ENCODE results near the gene ANKK1. TPM values are rescaled to one million over a fixed set of nuclear protein-coding genes. Genes with fewer than 3 reads are reported as not detected.

ANKK1 gene
- total RNA-seq: under 1 TPM; 0.07 to 0.15 TPM

- Mint-ChIP-seq H3K27me3 (peaks cover 3% of the 10 kb centered on the region), H3K27ac (no peak within 1 kb of the TSS), H3K9me3 (no peaks in the 10 kb centered on the region), H3K36me3 (peaks cover 2% of the 10 kb centered on the region), H3K4me1 (ENCODE audit: low read depth) (no peaks in the 10 kb centered on the region), H3K4me3 (no peak within 1 kb of the TSS)
- DNase-seq: no peak
- CTCF ChIA-PET: no interaction called here
- intact Hi-C loops (cut with micrococcal nuclease): no loop called here
- POLR2A ChIA-PET: no interaction called here
These were observed at the start of gene ANKK1 for GRCh38 chr11:113387605-113388211. ANKK1 (plus strand) TSS chr11:113387779; CDS start chr11:113387885, 106 bp downstream.

- Mint-ChIP-seq H3K27ac (no peak overlapping the region), H3K4me3 (no peak overlapping the region), H3K27me3 (no peaks in the 10 kb centered on the region), H3K9me3 (no peaks in the 10 kb centered on the region), H3K4me1 (ENCODE audit: low read depth) (no peaks in the 10 kb centered on the region), H3K36me3 (peaks cover 43% of the 10 kb centered on the region)
- POLR2A ChIA-PET: no interaction called here
- DNase-seq: no peak
- CTCF ChIA-PET: no interaction called here
- intact Hi-C loops (cut with micrococcal nuclease): no loop called here
These were observed 48.8 kb upstream of the ANKK1 start for GRCh38 chr11:113338730-113339129.

- intact Hi-C loops (cut with micrococcal nuclease): no loop called here
- DNase-seq: no peak
- Mint-ChIP-seq H3K4me1 (ENCODE audit: low read depth) (no peaks in the 10 kb centered on the region), H3K4me3 (no peak overlapping the region), H3K27ac (no peak overlapping the region), H3K9me3 (no peaks in the 10 kb centered on the region), H3K27me3 (no peaks in the 10 kb centered on the region), H3K36me3 (peaks cover 44% of the 10 kb centered on the region)
- ChIA-PET POLR2A (no interaction called here), CTCF (no interaction called here)
These were observed 47.5 kb upstream of the ANKK1 start for GRCh38 chr11:113339929-113340589.

- Mint-ChIP-seq H3K36me3 (peaks cover 31% of the 10 kb centered on the region), H3K4me3 (no peak overlapping the region), H3K27me3 (no peaks in the 10 kb centered on the region), H3K27ac (no peak overlapping the region), H3K9me3 (no peaks in the 10 kb centered on the region), H3K4me1 (ENCODE audit: low read depth) (no peaks in the 10 kb centered on the region)
- CTCF ChIA-PET: no interaction called here
- DNase-seq: no peak
- intact Hi-C loops (cut with micrococcal nuclease): no loop called here
- POLR2A ChIA-PET: no interaction called here
These were observed 46.0 kb upstream of the ANKK1 start for GRCh38 chr11:113341388-113342165.

- Mint-ChIP-seq H3K4me3 (no peak overlapping the region), H3K27me3 (no peaks in the 10 kb centered on the region), H3K9me3 (no peaks in the 10 kb centered on the region), H3K36me3 (peaks cover 28% of the 10 kb centered on the region), H3K4me1 (ENCODE audit: low read depth) (no peaks in the 10 kb centered on the region), H3K27ac (no peak overlapping the region)
- ChIA-PET CTCF (no interaction called here), POLR2A (no interaction called here)
- DNase-seq: no peak
- intact Hi-C loops (cut with micrococcal nuclease): no loop called here
These were observed 41.6 kb upstream of the ANKK1 start for GRCh38 chr11:113345978-113346377.

GRCh38 chr11:113349528-113349927, 38.1 kb upstream of the ANKK1 start:
- H3K4me1 Mint-ChIP-seq (ENCODE audit: low read depth): no peaks in the 10 kb centered on the region
- peaks cover 9% of the 10 kb centered on the region for H3K9me3 Mint-ChIP-seq
- H3K36me3 Mint-ChIP-seq: peaks cover 41% of the 10 kb centered on the region
- H3K27ac Mint-ChIP-seq: no peak overlapping the region
- no peak overlapping the region for H3K4me3 Mint-ChIP-seq
- POLR2A ChIA-PET: no interaction called here
- no peak for DNase-seq
- intact Hi-C loops (cut with micrococcal nuclease): no loop called here
- CTCF ChIA-PET: no interaction called here
- no peaks in the 10 kb centered on the region for H3K27me3 Mint-ChIP-seq

GRCh38 chr11:113350336-113351067, 37.1 kb upstream of the ANKK1 start:
- H3K27me3 Mint-ChIP-seq: no peaks in the 10 kb centered on the region
- DNase-seq: no peak
- H3K36me3 Mint-ChIP-seq: peaks cover 48% of the 10 kb centered on the region
- ChIA-PET CTCF (no interaction called here), POLR2A (no interaction called here)
- no peaks in the 10 kb centered on the region for H3K4me1 Mint-ChIP-seq (ENCODE audit: low read depth)
- no peak overlapping the region for H3K4me3 Mint-ChIP-seq
- intact Hi-C loops (cut with micrococcal nuclease): no loop called here
- H3K9me3 Mint-ChIP-seq: peaks cover 18% of the 10 kb centered on the region
- no peak overlapping the region for H3K27ac Mint-ChIP-seq

GRCh38 chr11:113351068-113351450, 36.5 kb upstream of the ANKK1 start:
- Mint-ChIP-seq H3K27me3 (no peaks in the 10 kb centered on the region), H3K4me3 (no peak overlapping the region), H3K9me3 (peaks cover 24% of the 10 kb centered on the region), H3K36me3 (peaks cover 54% of the 10 kb centered on the region), H3K27ac (no peak overlapping the region), H3K4me1 (ENCODE audit: low read depth) (no peaks in the 10 kb centered on the region)
- ChIA-PET CTCF (no interaction called here), POLR2A (no interaction called here)
- intact Hi-C loops (cut with micrococcal nuclease): no loop called here
- DNase-seq: no peak

GRCh38 chr11:113351480-113351879, 36.1 kb upstream of the ANKK1 start:
- CTCF ChIA-PET: no interaction called here

GRCh38 chr11:113356203-113356602, 31.4 kb upstream of the ANKK1 start:
- H3K27me3 Mint-ChIP-seq: no peaks in the 10 kb centered on the region
- peaks cover 78% of the 10 kb centered on the region for H3K36me3 Mint-ChIP-seq
- DNase-seq: no peak
- ChIA-PET CTCF (no interaction called here), POLR2A (no interaction called here)
- peaks cover 32% of the 10 kb centered on the region for H3K9me3 Mint-ChIP-seq
- intact Hi-C loops (cut with micrococcal nuclease): no loop called here
- no peak overlapping the region for H3K27ac Mint-ChIP-seq
- H3K4me3 Mint-ChIP-seq: no peak overlapping the region
- no peaks in the 10 kb centered on the region for H3K4me1 Mint-ChIP-seq (ENCODE audit: low read depth)

More at GRCh38 chr11:113351480-113351879, 36.1 kb upstream of the ANKK1 start:
- no peak for DNase-seq
- Mint-ChIP-seq H3K27me3 (no peaks in the 10 kb centered on the region), H3K27ac (no peak overlapping the region), H3K9me3 (peaks cover 28% of the 10 kb centered on the region), H3K4me1 (ENCODE audit: low read depth) (no peaks in the 10 kb centered on the region), H3K4me3 (no peak overlapping the region), H3K36me3 (peaks cover 58% of the 10 kb centered on the region)
- intact Hi-C loops (cut with micrococcal nuclease): no loop called here
- POLR2A ChIA-PET: no interaction called here

GRCh38 chr11:113363406-113363805, 24.2 kb upstream of the ANKK1 start:
- Mint-ChIP-seq H3K4me1 (ENCODE audit: low read depth) (peaks cover 9% of the 10 kb centered on the region), H3K9me3 (no peaks in the 10 kb centered on the region), H3K4me3 (no peak overlapping the region), H3K27me3 (no peaks in the 10 kb centered on the region), H3K27ac (no peak overlapping the region), H3K36me3 (peaks cover 24% of the 10 kb centered on the region)
- no peak for DNase-seq
- intact Hi-C loops (cut with micrococcal nuclease): no loop called here
- CTCF ChIA-PET: no interaction called here
- POLR2A ChIA-PET: no interaction called here

GRCh38 chr11:113363996-113364641, 23.5 kb upstream of the ANKK1 start:
- Mint-ChIP-seq H3K27me3 (no peaks in the 10 kb centered on the region), H3K36me3 (peaks cover 21% of the 10 kb centered on the region), H3K4me1 (ENCODE audit: low read depth) (peaks cover 9% of the 10 kb centered on the region), H3K27ac (no peak overlapping the region), H3K4me3 (no peak overlapping the region), H3K9me3 (no peaks in the 10 kb centered on the region)
- POLR2A ChIA-PET: no interaction called here
- intact Hi-C loops (cut with micrococcal nuclease): no loop called here
- DNase-seq: no peak
- CTCF ChIA-PET: no interaction called here

Measured in activated CD4-positive, alpha-beta memory T cell treated with anti-CD3 and anti-CD28 coated beads for 36 hours (primary cell).